Mucosa of stomach (tissue), 1 donor: ENCODE measurements around the gene KRTAP2-3.
"Not testable (repeated sequence)": the region's sequence is repeated elsewhere in the genome, so short reads cannot be mapped to it uniquely, and the experiment has no call there.

ENCODE experiments used
- H3K27me3 ChIP-seq: one replicate; pipeline ENCODE4 v1.7.0; 2013; ENCODE audit warnings: mild to moderate bottlenecking, low read length; ENCODE audit not compliant: control insufficient read depth, insufficient read depth
- H3K36me3 ChIP-seq: one replicate; pipeline ENCODE4 v1.7.0; 2013; ENCODE audit warnings: low read length; ENCODE audit not compliant: control insufficient read depth, insufficient read depth
- H3K4me1 ChIP-seq: one replicate; pipeline ENCODE4 v1.7.0; 2013; ENCODE audit warnings: mild to moderate bottlenecking, low read length; ENCODE audit not compliant: control insufficient read depth, insufficient read depth
- H3K4me3 ChIP-seq: one replicate; pipeline ENCODE4 v1.7.0; 2013; ENCODE audit warnings: low read length
- H3K9ac ChIP-seq: one replicate; pipeline ENCODE4 v1.7.0; 2013; ENCODE audit warnings: mild to moderate bottlenecking, low read length, moderate library complexity
- H3K9me3 ChIP-seq: one replicate; pipeline ENCODE4 v1.7.0; 2013; ENCODE audit warnings: mild to moderate bottlenecking, low read length, moderate library complexity; ENCODE audit not compliant: control insufficient read depth
- donor health status: Pancreatic carcinoma.

KRTAP2-3 gene

GRCh38 chr17:41060052-41060604, at the start of gene KRTAP2-3:
KRTAP2-3 (minus strand) TSS chr17:41060114; CDS start chr17:41060050, 64 bp downstream.
- Histone ChIP-seq H3K4me1 (no peaks in the 10 kb centered on the region), H3K9ac (no peak within 1 kb of the TSS), H3K9me3 (no peaks in the 10 kb centered on the region), H3K27me3 (peaks cover 4% of the 10 kb centered on the region), H3K36me3 (no peaks in the 10 kb centered on the region), H3K4me3 (no peak within 1 kb of the TSS)

GRCh38 chr17:41108728-41109386, 48.9 kb upstream of the KRTAP2-3 start:
- H3K9ac ChIP-seq, H3K4me3 ChIP-seq, H3K36me3 ChIP-seq, H3K27me3 ChIP-seq, H3K9me3 ChIP-seq, H3K4me1 ChIP-seq: not testable (repeated sequence)

- H3K4me3 ChIP-seq = no peak overlapping the region
- H3K27me3 ChIP-seq = no peaks in the 10 kb centered on the region
- H3K36me3 ChIP-seq = no peaks in the 10 kb centered on the region
- H3K4me1 ChIP-seq = no peaks in the 10 kb centered on the region
- no peaks in the 10 kb centered on the region for H3K9me3 ChIP-seq
- no peak overlapping the region for H3K9ac ChIP-seq
These were observed 48.1 kb upstream of the KRTAP2-3 start for GRCh38 chr17:41107941-41108450.

- not testable (repeated sequence) for H3K9me3 ChIP-seq, H3K27me3 ChIP-seq
These were observed 45.4 kb upstream of the KRTAP2-3 start, which contains the start of gene KRTAP4-9 for GRCh38 chr17:41105347-41105746. KRTAP4-9 (plus strand) TSS chr17:41105389; CDS start chr17:41105389, 0 bp downstream.

GRCh38 chr17:41104386-41105038, 44.6 kb upstream of the KRTAP2-3 start:
- not testable (repeated sequence) for H3K9me3 ChIP-seq, H3K9ac ChIP-seq, H3K27me3 ChIP-seq, H3K36me3 ChIP-seq, H3K4me1 ChIP-seq, H3K4me3 ChIP-seq

More at GRCh38 chr17:41105347-41105746, 45.4 kb upstream of the KRTAP2-3 start, which contains the start of gene KRTAP4-9:
- H3K9ac ChIP-seq, H3K36me3 ChIP-seq, H3K4me3 ChIP-seq, H3K4me1 ChIP-seq: not testable (repeated sequence)

GRCh38 chr17:41103896-41104295, 44.0 kb upstream of the KRTAP2-3 start:
- no peaks in the 10 kb centered on the region for H3K36me3 ChIP-seq
- no peak overlapping the region for H3K4me3 ChIP-seq
- H3K4me1 ChIP-seq = no peaks in the 10 kb centered on the region
- H3K9me3 ChIP-seq = no peaks in the 10 kb centered on the region
- no peaks in the 10 kb centered on the region for H3K27me3 ChIP-seq
- no peak overlapping the region for H3K9ac ChIP-seq

- Histone ChIP-seq H3K4me3 (no peak within 1 kb of the TSS), H3K27me3 (no peaks in the 10 kb centered on the region), H3K9me3 (no peaks in the 10 kb centered on the region), H3K36me3 (no peaks in the 10 kb centered on the region), H3K9ac (no peak within 1 kb of the TSS), H3K4me1 (no peaks in the 10 kb centered on the region)
These were observed 41.8 kb upstream of the KRTAP2-3 start, which contains the start of gene KRTAP4-16 for GRCh38 chr17:41101586-41102259. KRTAP4-16 (minus strand) TSS chr17:41102209; CDS start chr17:41102209, 0 bp downstream.

- not testable (repeated sequence) for H3K4me1 ChIP-seq, H3K36me3 ChIP-seq, H3K9me3 ChIP-seq, H3K4me3 ChIP-seq, H3K9ac ChIP-seq, H3K27me3 ChIP-seq
These were observed 40.0 kb upstream of the KRTAP2-3 start for GRCh38 chr17:41099682-41100480.

- H3K36me3 ChIP-seq = no peaks in the 10 kb centered on the region
- no peaks in the 10 kb centered on the region for H3K4me1 ChIP-seq
- H3K9ac ChIP-seq = no peak overlapping the region
- H3K9me3 ChIP-seq = no peaks in the 10 kb centered on the region
- H3K27me3 ChIP-seq = no peaks in the 10 kb centered on the region
- no peak overlapping the region for H3K4me3 ChIP-seq
These were observed 38.6 kb upstream of the KRTAP2-3 start for GRCh38 chr17:41098481-41098880.

GRCh38 chr17:41098042-41098441, 38.1 kb upstream of the KRTAP2-3 start, which contains the start of gene KRTAP4-8:
KRTAP4-8 (minus strand) TSS chr17:41098142; CDS start chr17:41098084, 58 bp downstream.
- H3K9me3 ChIP-seq = no peaks in the 10 kb centered on the region
- H3K4me1 ChIP-seq = no peaks in the 10 kb centered on the region
- H3K4me3 ChIP-seq = no peak within 1 kb of the TSS
- no peaks in the 10 kb centered on the region for H3K27me3 ChIP-seq
- no peak within 1 kb of the TSS for H3K9ac ChIP-seq
- H3K36me3 ChIP-seq = no peaks in the 10 kb centered on the region

GRCh38 chr17:41096055-41096454, 36.1 kb upstream of the KRTAP2-3 start:
- Histone ChIP-seq H3K36me3 (no peaks in the 10 kb centered on the region), H3K4me3 (no peak overlapping the region), H3K27me3 (no peaks in the 10 kb centered on the region), H3K4me1 (no peaks in the 10 kb centered on the region), H3K9ac (no peak overlapping the region), H3K9me3 (no peaks in the 10 kb centered on the region)
